Esophagus squamous epithelium (tissue), 4 donors: ENCODE measurements around the gene TCTN2.

Experiments
- CTCF ChIP-seq, 6 experiments: fragments of 450-650 bp in 4 of 6; fragments of 200-600 bp in 2 of 6; sonication (generic) in 2 of 6; IDR thresholded peaks; one replicate each; pipeline ENCODE4 v1.5.1; 2016 to 2019; ENCODE audit warnings: antibody characterized with exemption in 6 of 6, mild to moderate bottlenecking in 4 of 6, moderate library complexity in 4 of 6
- POLR2A ChIP-seq, 4 donors: fragments of 450-650 bp; IDR thresholded peaks; one replicate each; pipeline ENCODE4 v1.6.1; 2017; ENCODE audit warnings: antibody characterized with exemption in 4 of 4, mild to moderate bottlenecking in 4 of 4, moderate library complexity in 3 of 4

GRCh38 chr12:123656392-123656791 lies 14.5 kb upstream of the TCTN2 start:
- TF ChIP-seq CTCF (IDR thresholded peaks at IDR 0.05) (no peak), POLR2A (IDR thresholded peaks at IDR 0.05) (no peak)
